GM18508 (cell line): ENCODE results near the gene ARHGAP25.
A peak's percentile ranks its signal among the peaks of the same experiment; 100 is the strongest.

Experiments
- ATAC-seq: cut with Tn5 transposase; IDR thresholded peaks from one replicate; pipeline ENCODE4 v1.9.1; 2021; ENCODE audit warnings: moderate number of reproducible peaks; ENCODE audit not compliant: insufficient read depth, unreplicated experiment

Gene ARHGAP25

DNA sequence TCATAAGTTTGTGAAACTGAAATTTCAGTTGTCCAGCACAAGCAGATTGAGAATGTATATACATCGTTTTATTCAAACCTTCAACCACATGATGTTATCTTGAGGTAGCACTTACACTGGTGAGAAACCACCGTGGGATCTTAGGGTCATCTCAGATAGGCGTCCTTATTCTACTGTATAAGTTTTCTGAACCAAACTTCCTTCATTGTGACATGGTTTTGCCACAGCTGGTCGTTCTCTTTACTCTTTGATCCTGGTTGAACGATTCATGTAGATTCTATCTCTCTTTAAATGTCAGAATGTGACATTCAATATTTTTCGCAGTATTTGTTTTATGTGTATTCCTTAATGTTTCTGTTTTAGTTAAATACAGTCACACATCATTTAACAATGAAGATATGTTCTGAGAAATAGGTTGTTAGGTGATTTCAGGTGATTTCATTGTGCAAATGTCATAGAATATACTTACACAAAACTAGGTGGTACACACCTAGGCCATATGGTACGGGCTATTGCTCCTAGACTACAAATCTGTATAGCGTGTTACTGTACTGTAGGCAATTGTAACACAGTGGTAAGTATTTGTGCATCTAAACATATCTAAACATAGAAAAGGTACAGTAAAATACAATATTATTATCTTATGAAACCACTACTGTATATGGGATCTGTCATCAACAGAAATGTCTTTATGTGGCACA is 17.9 kb upstream of the ARHGAP25 start:
- ATAC-seq, result no peak

GRCh38 chr2:68717305-68717661 is 17.3 kb upstream of the ARHGAP25 start:
- ATAC-seq, result no peak

DNA sequence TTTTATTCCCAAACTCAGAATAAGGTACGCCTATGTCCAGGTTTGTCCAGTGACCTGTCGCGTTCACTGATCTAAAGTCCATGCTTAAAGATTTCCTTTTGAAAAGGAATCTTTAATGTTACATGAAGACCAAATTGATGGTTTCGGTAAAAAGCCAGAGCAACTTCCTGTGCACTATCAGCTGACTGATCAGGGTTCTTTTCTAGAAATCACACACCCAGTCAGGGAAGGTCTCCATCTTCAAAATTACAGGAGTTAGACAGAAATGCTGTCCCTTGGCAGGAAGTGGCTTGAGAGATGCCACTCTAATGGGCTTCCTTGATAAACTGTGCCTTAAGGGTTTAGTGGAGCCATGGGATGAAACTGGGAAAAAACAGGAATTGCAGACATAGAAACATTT is 14.7 kb upstream of the ARHGAP25 start:
- ATAC-seq, result no peak

DNA sequence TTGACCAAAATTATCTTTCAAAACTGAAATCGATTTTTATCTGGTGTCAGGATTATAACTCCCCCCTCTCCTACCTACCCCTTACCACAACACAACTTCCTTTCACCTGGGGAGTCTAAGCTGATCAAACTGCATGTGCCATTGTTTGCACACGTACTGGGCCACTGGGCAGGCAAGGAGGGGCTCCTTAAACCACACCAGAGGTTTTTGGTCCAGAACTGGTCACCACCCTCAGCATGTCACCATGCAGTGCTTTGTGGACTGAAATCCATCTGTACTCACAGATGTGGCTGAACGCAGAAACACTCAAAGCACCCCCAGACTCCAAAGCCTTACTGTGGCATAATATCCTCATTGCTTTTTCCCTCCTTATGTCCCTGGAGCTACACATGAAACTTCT is 13.9 kb upstream of the ARHGAP25 start:
- ATAC-seq, result no peak

- peak; percentile 40 for ATAC-seq
These were observed 13.0 kb upstream of the ARHGAP25 start for GRCh38 chr2:68721482-68722101.

- ATAC-seq, result no peak
These were observed 11.9 kb upstream of the ARHGAP25 start for GRCh38 chr2:68722712-68723111.

- ATAC-seq, result no peak
These were observed 11.4 kb upstream of the ARHGAP25 start for GRCh38 chr2:68723181-68723580.

DNA sequence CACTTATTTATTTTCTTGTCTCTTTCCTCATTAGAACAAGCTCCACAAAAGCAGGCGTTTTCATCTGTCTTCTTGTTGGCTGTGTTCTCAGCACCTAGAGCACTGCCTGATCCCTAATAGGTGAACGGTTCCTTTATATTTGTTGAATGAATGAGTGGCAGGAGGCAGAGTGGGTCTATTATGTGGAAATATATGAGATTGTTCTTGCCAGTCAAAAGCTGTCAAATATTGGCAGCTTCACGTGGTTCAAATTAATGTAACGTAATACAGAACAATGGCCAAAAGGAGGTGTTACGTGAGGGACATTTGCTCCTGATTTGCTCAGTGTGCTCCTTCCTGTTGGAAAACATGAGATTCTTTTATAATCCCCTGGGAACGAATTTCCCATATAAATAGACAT is 8.5 kb upstream of the ARHGAP25 start:
- no peak for ATAC-seq

DNA sequence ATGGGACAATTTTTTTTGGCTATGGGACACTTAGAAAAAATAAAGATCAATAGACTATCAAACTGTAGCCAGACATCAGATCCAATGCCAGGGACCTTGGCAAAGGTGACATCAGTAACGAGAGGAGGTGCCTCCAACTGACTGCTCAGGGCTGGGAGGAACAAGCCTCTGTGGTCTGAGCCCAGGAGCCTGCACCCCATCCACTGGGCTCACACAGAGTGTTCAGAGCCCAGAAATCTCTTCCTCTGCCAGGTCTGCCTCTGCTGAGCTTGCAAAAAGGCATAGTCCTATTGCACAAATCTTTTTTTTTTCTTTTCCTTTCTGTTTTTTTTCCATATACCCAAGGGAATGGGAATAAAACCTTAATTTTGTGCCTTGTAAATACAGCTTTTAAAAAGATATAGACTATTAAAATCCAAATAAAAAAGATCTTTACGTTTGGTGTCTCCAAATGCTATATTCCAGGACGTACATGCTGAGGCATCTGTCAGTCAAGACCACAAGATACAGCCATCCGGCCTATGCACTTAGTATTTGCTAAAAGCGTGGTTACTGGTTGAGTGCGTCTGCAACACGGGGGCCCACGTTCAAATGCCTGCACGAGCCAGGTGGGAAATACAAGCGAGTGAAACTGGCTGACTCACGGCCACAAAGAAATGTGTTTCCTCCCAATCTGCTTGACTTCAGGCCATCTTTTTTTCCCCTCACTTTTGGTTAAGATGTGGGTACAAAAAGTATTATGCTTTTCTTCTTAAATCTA is 7.8 kb upstream of the ARHGAP25 start:
- peak; percentile 94 for ATAC-seq

GRCh38 chr2:68727683-68728375 is 6.8 kb upstream of the ARHGAP25 start:
- ATAC-seq, result no peak

GRCh38 chr2:68730828-68731227 is 3.8 kb upstream of the ARHGAP25 start:
- ATAC-seq, result no peak

DNA sequence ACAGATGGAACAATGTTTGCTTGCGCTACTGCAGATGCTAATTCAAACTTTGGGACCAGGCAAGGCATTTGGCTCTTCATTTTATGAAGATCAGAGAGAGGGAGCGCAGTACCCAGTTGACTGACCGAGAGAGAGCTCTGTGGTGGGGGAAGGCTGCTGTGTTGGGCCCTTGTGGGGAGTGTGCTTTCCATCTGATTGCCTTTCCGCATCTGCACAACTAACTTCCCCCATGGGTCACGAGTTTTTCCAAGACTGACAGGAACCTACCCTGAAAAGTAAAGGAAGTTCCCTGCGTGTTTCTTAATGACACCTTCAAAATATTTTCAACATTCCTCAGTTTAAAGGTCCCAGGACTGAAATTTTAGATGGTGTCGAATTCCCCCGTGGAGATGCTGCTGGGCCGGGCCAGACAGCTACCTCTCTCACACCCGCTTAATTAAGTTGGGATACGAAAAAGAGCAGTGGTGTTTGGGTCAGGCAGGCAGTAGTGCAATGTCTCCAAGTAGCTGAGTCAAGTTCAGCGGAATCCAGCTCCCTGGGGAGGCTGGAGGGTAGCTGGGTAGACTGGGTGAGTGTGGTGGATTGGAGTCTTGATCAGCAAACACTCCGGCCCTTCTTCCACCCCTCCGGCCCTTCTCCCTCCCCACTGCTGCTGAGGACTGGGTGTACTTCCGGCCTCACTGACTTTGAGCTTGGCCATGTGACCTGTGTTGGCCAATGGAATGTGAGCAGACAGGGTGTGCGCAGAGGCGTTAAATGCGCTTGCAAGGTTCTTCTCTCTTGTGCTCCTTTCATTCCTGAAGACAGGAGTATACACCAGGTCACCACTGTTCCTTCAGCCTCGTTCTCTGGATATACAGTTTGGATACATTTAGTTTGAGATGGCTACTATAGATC is 2.3 kb upstream of the ARHGAP25 start:
- no peak for ATAC-seq

DNA sequence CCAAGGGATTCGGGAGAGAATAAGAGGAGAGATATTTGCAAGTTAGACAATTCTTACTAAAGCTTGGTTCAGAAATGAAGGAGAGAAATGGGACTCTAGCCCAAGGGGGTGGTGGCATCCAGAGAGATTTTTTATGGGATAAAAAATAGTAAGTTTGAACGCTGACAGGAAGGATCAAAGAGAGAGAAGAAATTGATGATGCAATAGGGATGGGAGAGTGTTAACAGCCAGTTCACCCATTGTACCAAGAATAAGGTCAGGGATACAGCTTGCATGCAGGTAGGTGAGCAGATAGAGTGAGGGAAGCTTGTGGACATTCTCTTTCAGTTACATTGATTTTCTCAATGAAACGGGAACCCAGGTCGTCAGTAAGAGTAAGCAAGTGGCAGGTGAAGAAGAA is 1.2 kb upstream of the ARHGAP25 start:
- no peak for ATAC-seq

GRCh38 chr2:68734176-68734575 is 435 bp upstream of the ARHGAP25 start:
- ATAC-seq, result no peak

- no peak for ATAC-seq
These were observed 1.5 kb downstream of the ARHGAP25 start for GRCh38 chr2:68736086-68736485.

DNA sequence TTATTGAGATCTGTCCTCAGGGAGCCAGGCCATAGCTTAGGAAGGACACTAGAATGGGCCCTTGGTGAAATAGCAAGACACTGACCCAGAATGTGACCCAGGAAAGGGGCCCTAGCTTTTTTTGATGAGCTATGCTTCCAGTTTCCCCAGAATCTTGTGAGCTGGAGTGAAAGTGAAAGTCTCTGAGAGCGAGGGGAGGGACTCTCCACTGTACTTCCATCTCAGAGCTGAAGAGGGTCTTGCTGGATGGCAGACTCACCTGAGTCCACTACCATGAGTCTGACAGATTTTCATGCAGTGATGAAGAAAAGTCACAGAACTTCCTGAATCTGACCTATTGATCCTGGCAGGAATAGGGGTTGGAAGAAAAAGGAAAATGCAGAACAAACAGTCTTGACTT is 3.1 kb downstream of the ARHGAP25 start:
- peak; percentile 42 for ATAC-seq

GRCh38 chr2:68738906-68739594 is 4.4 kb downstream of the ARHGAP25 start:
- no peak for ATAC-seq

DNA sequence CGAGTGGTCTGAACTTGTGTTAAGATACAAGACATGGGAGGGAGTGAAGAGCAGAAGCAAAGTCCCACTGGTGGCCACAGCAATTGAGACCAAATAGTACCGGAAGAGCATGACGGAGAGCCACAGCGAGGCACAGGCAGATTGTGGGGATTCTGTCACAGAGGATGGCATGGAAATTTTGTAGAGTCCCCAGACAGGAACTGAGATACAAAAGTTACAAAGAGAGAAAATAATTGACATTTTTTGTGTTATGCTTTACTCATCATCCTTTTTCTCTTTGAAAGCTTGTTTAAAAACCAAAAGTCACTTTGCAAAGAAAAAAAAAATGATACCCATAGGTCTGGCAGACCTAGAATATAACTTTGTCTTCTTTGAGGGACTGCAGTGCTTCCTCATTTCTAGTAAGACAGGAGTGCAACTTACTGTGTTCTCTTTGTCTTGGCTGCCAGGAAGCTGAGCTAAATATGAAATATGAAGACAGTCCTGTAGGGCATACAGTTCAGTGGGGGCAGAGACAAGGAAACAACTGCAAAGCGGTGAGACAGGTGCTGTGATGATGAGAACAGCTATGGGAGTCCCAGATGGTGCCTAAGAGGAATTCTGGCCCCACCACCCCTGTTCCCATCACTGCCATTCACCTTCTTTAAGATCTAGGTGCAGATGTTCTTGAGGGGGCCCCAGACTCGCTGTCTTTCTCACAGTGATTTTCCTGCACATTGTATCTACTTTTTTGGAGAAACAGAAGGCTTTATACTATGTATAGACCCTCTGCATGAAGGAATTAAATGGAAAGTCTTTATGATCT is 5.2 kb downstream of the ARHGAP25 start:
- ATAC-seq, result no peak
